RPMI7951 (cell line): ENCODE results near the gene LAMP1. TPM values are rescaled to one million over a fixed set of nuclear protein-coding genes. Genes with fewer than 3 reads are reported as not detected.
"Not testable (repeated sequence)": the region's sequence is repeated elsewhere in the genome, so short reads cannot be mapped to it uniquely, and the experiment has no call there.

ENCODE experiments used
- DNase-seq: peaks from one replicate; pipeline ENCODE4 v3.0.0-alpha.2; 2012; ENCODE audit warnings: low read depth
- total RNA-seq: library from RNA; depleted of rRNA; stranded (reverse); fragments of >200 nt; shearing (Covaris generic); gene quantifications from 2 replicates; pipeline ENCODE4 v1.2.3, GENCODE V29; 2014

LAMP1 gene
- total RNA-seq, 1 experiment from 2014 or later, result 97.8 TPM

DNA sequence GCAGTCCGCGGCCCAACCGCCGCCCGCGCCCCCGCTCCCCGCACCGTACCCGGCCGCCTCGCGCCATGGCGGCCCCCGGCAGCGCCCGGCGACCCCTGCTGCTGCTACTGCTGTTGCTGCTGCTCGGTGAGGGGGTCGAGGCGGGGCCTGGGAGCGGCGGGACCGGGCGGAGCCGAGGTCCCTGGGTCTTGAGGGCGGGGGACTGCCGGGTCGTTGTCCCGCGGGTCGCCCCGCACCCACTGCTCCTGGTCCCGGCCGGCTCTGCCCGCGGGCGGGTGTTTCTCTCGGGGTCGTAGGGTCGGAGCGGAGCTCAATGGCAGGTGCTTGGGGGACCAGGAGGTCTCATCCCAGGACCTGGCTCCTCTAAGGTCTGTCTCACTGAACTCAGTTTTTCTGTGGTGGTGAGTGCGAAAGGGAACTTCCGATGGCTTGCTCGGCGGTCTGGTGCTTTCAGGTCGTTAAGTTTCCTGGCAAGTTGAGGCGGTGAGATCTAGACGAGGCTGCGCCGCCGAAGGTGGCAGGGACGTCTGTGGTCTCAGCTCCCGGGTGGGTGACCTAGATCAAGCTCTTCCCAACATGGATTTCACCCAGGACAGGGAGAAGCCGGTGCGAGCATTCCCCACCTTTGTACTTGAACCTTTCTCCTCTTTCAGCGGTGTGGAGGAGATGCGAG is 467 bp downstream of the LAMP1 start:
- DNase-seq, result peak; percentile 6

GRCh38 chr13:113298043-113298945 is 1.3 kb downstream of the LAMP1 start:
- DNase-seq, result no peak

GRCh38 chr13:113299951-113300350 is 2.9 kb downstream of the LAMP1 start:
- DNase-seq, result no peak

DNA sequence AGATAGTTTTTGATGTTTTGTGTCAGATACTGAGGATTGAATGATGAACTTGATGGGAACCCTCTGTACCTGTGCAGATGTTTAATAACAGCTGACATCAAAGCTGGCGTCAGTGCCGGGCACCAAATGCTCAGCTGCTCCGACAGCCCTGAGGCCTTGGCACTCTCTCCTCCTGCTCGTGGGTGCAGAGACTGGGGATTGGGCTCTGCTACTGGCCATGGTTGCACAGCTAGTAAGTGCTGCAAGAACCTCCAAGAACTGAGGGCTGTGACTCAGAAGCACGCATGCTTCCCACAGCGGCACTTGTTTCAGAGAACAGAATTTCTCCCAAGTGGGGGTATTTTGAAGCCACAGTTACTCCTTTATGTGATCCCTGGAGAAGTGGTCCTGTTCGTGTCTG is 5.9 kb downstream of the LAMP1 start:
- no peak for DNase-seq

DNA sequence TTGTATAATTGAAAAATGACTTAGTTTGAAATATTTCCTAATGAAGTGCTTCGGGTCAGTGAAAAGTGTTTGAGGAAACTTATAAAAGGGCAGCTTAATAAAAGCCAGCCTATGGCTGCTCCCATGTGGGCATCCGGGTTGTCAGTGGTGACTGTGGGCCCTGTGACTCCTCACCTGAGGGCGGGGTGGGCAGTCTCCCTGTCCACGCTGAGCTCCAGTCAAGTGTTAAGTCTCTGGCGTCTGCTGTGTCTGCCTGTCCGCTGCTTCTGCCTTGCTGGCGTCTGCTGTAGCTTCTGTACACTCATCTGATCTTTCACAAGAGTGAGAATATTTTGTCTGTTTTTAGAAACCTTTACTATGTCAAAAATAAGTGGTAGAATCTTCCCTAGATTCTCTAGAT is 7.1 kb downstream of the LAMP1 start:
- DNase-seq, result no peak

DNA sequence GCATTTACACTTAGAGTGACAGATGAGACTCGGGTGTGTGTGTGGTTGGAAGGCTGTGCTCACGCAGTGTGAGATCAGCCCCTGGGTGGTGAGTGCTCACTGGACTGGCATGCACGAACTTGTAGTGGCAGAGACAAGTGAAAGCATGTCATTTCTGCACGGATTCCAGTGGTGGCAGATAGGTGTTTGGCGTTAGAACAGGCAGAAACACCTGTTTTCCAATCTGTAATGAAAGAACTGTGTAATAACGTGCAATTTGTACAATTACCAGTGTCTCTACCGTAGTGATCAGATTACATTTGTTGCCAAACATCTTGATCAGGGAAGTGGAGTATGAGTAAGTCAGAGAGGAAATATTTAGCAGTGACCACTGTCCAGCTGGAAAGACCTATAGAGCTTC is 8.2 kb downstream of the LAMP1 start:
- DNase-seq, result no peak

- no peak for DNase-seq
Measured at GRCh38 chr13:113307491-113307890, 10.5 kb downstream of the LAMP1 start.

DNA sequence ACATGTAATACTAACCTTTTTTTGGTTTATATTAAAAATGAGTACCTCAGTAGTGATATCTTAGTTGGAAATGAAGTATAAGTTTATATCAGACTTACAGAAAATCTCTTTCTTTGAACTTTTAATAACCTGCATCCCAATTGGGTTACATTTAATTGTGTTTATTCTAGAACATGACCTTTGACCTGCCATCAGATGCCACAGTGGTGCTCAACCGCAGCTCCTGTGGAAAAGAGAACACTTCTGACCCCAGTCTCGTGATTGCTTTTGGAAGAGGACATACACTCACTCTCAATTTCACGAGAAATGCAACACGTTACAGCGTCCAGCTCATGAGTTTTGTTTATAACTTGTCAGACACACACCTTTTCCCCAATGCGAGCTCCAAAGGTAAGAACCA is 12.4 kb downstream of the LAMP1 start:
- no peak for DNase-seq

GRCh38 chr13:113314112-113314511 is 17.1 kb downstream of the LAMP1 start:
- not testable (repeated sequence) for DNase-seq

- DNase-seq, result not testable (repeated sequence)
Measured at GRCh38 chr13:113314895-113315470, 17.9 kb downstream of the LAMP1 start.

DNA sequence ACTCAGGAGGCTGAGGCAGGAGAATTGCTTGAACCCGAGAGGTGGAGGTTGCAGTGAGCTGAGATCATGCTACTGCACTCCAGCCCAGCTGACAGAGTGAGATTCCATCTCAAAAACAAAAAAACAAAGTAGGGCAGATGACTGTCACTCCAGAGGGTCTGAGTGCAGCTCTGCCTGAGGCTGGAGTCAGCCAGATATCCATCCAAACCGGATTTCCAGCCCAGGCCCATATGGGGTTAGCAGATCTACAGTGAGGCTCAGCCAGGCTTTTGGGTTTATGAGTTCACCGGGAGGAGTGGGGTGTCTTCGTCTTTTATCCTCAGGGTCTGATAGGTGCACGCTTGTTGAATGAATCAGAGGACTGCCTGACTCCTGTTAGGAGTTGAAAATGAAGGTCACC is 19.0 kb downstream of the LAMP1 start:
- no peak for DNase-seq

DNA sequence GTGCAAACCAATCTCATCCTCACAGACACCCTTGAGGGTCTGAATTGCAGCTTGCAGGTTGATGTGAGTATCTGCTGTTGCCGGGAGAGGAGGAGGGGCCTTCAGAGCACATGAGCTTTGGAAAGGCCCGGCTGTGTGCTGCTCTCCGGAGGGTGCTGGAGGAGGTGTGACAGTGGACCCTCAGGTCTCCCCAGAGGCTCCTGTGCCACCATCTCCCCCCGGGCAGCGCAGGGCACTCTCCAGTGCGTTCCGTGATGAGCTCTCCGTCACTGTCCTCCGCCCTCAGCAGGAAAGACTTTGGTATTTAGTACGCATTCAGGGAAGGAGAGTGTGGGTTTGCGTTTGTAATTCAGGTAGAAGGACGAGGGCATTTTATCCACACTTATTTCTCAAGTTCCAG is 20.0 kb downstream of the LAMP1 start:
- DNase-seq, result no peak

GRCh38 chr13:113318956-113319355 is 21.9 kb downstream of the LAMP1 start:
- DNase-seq, result no peak

GRCh38 chr13:113319371-113319770 is 22.3 kb downstream of the LAMP1 start:
- DNase-seq, result no peak

GRCh38 chr13:113320226-113320875 is 23.3 kb downstream of the LAMP1 start:
- no peak for DNase-seq

- no peak for DNase-seq
Measured at GRCh38 chr13:113321546-113321945, 24.5 kb downstream of the LAMP1 start.

GRCh38 chr13:113322043-113322461 is 25.0 kb downstream of the LAMP1 start:
- no peak for DNase-seq

- no peak for DNase-seq
Measured at GRCh38 chr13:113322890-113323651, 26.0 kb downstream of the LAMP1 start.

DNA sequence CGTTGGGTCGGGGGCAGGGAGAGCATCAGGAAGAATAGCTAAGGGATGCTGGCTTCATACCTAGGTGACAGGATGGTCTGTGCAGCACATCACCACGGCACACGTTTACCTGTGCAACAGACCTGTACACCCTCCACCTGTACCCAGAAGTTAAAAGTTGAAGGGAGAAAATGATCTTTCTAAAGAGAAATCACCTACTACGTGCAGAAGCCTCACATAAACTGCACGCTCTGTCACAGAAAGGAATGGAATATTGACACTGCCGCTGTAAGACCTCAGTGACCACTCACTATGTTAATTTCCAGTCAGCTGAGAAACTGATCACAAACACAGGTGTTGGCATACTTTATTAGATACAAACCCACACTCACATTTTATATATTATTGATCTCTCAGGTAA is 26.8 kb downstream of the LAMP1 start:
- DNase-seq, result no peak

DNA sequence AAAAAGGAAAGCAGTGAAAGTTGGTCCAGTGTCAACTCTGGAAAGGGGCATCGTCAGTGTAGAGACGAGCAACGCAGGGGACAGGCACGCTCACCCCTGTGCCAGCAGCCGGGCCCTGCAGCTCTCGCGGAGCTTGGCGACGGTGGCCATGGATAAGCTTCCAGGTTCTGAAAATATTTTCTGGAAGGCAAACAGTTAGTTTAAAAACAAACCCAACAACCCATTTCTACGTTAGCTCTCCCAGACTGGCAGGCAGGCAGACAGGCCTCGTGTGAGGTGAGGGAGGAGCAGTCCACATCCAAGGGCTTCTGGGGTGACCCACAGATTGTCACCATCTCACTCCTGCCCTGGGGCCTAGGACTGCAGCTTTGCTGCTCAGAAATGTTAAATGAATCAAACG is 27.4 kb downstream of the LAMP1 start:
- no peak for DNase-seq

DNA sequence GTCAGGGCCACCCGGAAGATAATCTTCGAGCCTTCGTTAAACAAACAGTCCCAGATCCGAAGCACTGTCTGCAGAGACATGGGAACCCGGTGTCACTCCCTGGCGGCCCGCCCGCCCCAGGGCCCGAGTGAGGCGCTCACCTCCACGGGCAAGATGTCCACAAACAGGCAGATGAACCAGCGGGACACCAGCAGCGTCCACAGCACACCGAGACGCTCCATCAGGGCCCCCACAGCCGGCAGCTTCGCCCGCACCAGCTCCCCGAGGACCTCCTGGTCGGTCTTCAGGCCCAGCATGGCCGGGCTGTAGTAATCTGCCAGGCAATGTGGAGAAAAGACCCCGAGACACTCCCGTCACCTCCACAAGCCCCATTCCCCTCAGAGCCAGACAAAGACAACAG is 28.7 kb downstream of the LAMP1 start:
- no peak for DNase-seq

GRCh38 chr13:113327391-113327765 is 30.3 kb downstream of the LAMP1 start:
- DNase-seq, result no peak
